Activated CD4-positive, alpha-beta T cell treated with anti-CD3 and anti-CD28 coated beads, Interleukin-2, amount 10 ng/mL, durations not matched to agents 24 days and 14 days (primary cell): Measurements from ENCODE around the gene NTF4. TPM values are rescaled to one million over a fixed set of nuclear protein-coding genes. Genes with fewer than 3 reads are reported as not detected.
A peak's percentile ranks its signal among the peaks of the same experiment; 100 is the strongest.
"Not testable (repeated sequence)": the region's sequence is repeated elsewhere in the genome, so short reads cannot be mapped to it uniquely, and the experiment has no call there.

Experiments
- DNase-seq: peaks from one replicate; pipeline ENCODE4 v3.0.0; 2022
- H3K27ac Mint-ChIP-seq: one replicate; pipeline ENCODE4 v1.8.0; 2022; ENCODE audit warnings: mild to moderate bottlenecking, mixed read lengths
- H3K27me3 Mint-ChIP-seq: one replicate; pipeline ENCODE4 v1.8.0; 2022; ENCODE audit warnings: mixed read lengths
- H3K36me3 Mint-ChIP-seq: one replicate; pipeline ENCODE4 v1.8.0; 2022; ENCODE audit warnings: low read depth, mild to moderate bottlenecking, mixed read lengths
- H3K4me1 Mint-ChIP-seq: one replicate; pipeline ENCODE4 v1.8.0; 2021; ENCODE audit warnings: mixed read lengths
- H3K4me3 Mint-ChIP-seq: one replicate; pipeline ENCODE4 v1.8.0; 2022; ENCODE audit warnings: mild to moderate bottlenecking, moderate library complexity, mixed read lengths
- H3K9me3 Mint-ChIP-seq: one replicate; pipeline ENCODE4 v1.8.0; 2021; ENCODE audit warnings: mixed read lengths
- intact Hi-C: fragments of 100-400 bp; cut with micrococcal nuclease; formaldehyde crosslinking; loops from one replicate; pipeline ENCODE4 v1.15.1; 2023
- total RNA-seq: library from RNA; stranded (reverse); gene quantifications from 2 replicates; pipeline ENCODE4 v1.2.3, GENCODE V29; 2022

NTF4 gene
- total RNA-seq, 1 donor from 2014 or later, result not detected

DNA sequence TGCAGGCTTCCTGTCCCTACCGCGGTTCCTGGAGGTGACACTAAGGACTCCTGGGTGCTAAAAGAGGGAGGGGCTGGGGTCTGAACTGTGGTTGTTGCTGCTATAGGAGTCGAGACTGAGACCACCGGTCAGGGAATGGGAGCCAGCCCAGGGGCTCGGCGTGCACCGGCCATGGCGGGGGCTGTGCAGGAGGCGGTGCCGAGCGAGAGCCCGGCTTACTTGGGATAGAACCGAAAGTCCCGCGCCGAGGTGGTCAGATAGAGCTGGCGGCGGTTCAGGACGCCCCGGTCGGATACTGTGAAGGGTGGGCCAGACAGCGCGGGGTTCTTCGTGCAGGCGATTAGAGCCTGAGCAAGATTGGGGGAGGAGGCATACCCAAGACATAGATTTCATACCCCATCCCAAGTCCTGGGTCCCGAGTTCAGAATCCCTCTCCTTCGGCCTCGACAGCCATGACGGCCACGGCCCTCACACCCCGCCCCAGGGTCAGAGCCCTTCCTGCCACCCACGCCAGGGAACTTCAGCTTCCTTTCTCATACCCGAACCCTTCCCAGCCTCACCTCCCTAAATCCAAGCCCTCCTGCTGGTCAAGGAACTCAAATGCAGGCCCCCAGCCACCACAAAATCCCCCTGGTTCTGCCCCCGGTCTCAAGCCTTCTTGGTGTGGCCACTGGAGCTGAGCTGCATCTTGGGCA is 7.6 kb downstream of the NTF4 start:
- Mint-ChIP-seq H3K27me3 (peaks cover 53% of the 10 kb centered on the region), H3K4me1 (peaks cover 12% of the 10 kb centered on the region), H3K4me3 (peak overlapping the region; percentile 84)
- intact Hi-C loops, H3K27ac Mint-ChIP-seq, H3K9me3 Mint-ChIP-seq, H3K36me3 Mint-ChIP-seq: not testable (repeated sequence)
- DNase-seq, result peak; percentile 65

DNA sequence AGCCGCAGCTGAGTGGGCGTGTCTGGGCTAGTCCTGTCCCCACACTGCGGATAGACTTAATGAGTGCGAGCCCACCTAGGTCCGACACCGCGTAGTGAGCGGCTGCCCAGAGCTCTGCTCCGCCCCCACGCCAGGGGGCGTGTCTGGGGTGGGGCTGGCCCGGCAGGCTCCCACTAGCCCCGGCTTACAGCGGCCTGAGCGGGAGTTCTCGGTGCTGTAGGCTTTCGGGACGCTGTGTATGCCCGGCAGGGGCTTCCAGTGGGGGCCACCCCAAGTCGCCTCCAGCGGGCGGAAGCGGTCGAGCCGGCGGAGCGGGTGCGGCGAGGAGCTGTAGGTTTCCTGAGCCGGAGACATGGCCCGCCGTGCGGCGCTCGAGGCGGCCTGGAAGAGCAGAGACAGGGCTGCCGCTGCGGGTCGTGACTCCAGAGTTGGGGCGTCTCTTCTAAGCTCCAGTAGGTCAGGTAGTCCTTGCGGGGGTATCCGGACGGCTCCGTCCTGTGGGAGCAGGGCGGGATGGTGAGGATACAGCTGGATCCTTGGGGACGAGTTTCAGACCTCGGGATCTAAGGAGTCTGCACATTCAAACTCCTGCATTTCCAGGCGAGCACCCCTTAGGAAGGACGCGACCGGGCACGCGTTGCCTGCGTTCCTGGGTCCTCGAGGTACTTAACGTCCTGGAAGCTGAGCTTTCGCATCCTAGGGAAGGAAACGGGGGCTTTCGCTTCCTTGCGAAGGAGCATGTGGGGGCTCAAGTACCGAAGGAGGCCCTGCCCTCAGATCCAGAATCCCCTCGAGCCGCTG is 8.3 kb downstream of the NTF4 start:
- H3K36me3 Mint-ChIP-seq, result peaks cover 3% of the 10 kb centered on the region
- peaks cover 49% of the 10 kb centered on the region for H3K27me3 Mint-ChIP-seq
- H3K9me3 Mint-ChIP-seq, result no peaks in the 10 kb centered on the region
- DNase-seq, result peak; percentile 90
- H3K27ac Mint-ChIP-seq, result no peak overlapping the region
- peak overlapping the region; percentile 84 for H3K4me3 Mint-ChIP-seq
- peaks cover 12% of the 10 kb centered on the region for H3K4me1 Mint-ChIP-seq
- intact Hi-C loops, result no loop called here

DNA sequence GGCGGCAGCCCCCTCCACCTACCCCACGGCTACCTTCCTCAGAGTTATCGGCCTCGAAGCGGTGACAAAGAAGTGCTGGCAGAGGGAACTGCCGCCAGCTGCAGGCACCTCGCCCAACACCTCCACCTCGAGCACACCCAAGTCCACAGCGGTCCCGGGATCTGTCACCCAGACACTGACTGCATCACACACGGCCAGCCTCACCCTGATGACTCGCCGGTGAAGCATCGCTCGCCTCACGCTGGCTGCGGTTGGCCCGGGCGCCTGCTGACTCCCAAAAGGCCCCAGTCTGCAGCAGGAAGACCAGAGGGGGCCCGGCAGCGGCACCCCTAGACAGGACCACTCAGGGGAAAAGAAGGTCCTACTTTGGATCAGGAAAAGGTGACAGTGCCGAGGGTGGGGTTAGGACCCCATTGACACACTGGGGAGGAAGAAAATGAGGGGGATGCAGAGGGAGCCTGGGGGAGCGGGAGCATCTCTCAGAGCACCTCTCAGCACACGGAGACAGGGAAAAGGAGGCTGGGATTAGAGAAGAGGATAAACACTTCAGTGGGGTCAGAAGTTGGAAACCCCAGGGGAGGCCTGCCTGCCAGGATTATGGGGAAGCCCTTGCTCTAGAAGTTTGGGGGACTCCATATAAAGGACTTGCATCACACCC is 14.1 kb downstream of the NTF4 start:
- H3K9me3 Mint-ChIP-seq, H3K4me1 Mint-ChIP-seq, intact Hi-C loops, H3K36me3 Mint-ChIP-seq, H3K27ac Mint-ChIP-seq, H3K27me3 Mint-ChIP-seq, DNase-seq, H3K4me3 Mint-ChIP-seq: not testable (repeated sequence)

DNA sequence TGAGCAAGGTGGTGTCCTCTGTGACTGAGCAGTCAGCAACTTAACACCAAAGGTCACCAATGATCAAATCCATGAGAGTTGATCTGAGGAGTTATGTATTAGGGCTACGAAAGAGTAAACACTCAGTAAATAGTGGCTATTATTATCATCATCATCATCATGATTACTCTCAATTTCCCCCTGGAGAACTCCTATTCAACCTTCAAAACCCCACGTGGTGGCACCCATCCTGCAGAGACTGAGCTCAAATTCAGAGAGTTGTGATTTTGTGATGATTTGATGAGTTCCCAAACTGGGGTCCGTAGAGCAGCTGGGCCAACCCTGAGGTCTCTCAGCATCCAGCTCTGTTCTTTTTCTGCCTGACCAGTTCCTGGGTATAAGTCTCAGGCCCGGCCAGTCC is 14.8 kb downstream of the NTF4 start:
- intact Hi-C loops, result not testable (repeated sequence)

DNA sequence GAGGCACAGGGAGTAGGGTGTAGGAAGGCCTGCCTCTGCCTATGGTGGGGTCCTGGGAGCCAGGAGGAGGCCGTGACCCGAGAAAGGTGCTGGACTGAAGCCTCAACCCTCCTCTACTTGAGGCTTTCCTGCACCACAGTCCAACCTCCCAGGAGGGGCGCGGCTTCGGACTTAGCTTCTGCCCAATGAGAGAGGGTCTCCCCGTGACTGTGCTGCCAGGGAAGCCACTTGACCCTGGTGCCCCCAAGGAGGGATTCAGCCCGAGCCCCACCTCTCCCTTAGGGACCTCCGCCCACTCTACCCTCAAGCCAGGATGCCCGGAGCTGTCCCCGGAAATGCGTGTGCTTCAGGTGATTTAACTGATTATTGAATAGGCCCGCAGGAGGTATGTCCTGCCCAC is 15.6 kb downstream of the NTF4 start, which contains the start of gene CGB8:
Gene CGB8, minus strand, starts transcription at position 101 of the 400 bp plus-strand sequence. CDS start 372 bp downstream, outside the sequence.
- H3K27ac Mint-ChIP-seq, H3K4me3 Mint-ChIP-seq, H3K4me1 Mint-ChIP-seq, DNase-seq, H3K27me3 Mint-ChIP-seq, H3K36me3 Mint-ChIP-seq, H3K9me3 Mint-ChIP-seq, intact Hi-C loops: not testable (repeated sequence)

More for the DNA sequence above, 14.8 kb downstream of the NTF4 start:
- H3K4me1 Mint-ChIP-seq, H3K4me3 Mint-ChIP-seq, DNase-seq, H3K9me3 Mint-ChIP-seq, H3K27ac Mint-ChIP-seq, H3K36me3 Mint-ChIP-seq, H3K27me3 Mint-ChIP-seq: not testable (repeated sequence)

DNA sequence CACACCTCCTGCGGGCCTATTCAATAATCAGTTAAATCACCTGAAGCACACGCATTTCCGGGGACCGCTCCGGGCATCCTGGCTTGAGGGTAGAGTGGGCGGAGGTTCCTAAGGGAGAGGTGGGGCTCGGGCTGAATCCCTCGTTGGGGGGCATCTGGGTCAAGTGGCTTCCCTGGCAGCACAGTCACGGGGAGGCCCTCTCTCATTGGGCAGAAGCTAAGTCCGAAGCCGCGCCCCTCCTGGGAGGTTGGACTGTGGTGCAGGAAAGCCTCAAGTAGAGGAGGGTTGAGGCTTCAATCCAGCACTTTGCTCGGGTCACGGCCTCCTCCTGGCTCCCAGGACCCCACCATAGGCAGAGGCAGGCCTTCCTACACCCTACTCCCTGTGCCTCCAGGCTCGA is 21.1 kb downstream of the NTF4 start, which contains the start of gene CGB5:
Gene CGB5, plus strand, starts transcription at position 301 of the 400 bp plus-strand sequence. CDS start 362 bp downstream, outside the sequence.
- H3K4me3 Mint-ChIP-seq, H3K4me1 Mint-ChIP-seq, intact Hi-C loops, H3K9me3 Mint-ChIP-seq, DNase-seq, H3K27ac Mint-ChIP-seq, H3K36me3 Mint-ChIP-seq, H3K27me3 Mint-ChIP-seq: not testable (repeated sequence)

DNA sequence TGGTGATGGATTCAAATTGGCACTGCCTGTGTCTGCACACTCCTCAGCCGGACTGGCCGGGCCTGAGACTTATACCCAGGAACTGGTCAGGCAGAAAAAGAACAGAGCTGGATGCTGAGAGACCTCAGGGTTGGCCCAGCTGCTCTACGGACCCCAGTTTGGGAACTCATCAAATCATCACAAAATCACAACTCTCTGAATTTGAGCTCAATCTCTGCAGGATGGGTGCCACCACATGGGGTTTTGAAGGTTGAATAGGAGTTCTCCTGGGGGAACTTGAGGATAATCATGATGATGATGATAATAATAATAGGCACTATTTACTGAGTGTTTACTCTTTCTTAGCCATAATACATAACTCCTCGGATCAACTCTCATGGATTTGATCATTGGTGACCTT is 22.0 kb downstream of the NTF4 start:
- H3K9me3 Mint-ChIP-seq, intact Hi-C loops, H3K4me1 Mint-ChIP-seq, H3K36me3 Mint-ChIP-seq, DNase-seq, H3K27ac Mint-ChIP-seq, H3K4me3 Mint-ChIP-seq, H3K27me3 Mint-ChIP-seq: not testable (repeated sequence)

DNA sequence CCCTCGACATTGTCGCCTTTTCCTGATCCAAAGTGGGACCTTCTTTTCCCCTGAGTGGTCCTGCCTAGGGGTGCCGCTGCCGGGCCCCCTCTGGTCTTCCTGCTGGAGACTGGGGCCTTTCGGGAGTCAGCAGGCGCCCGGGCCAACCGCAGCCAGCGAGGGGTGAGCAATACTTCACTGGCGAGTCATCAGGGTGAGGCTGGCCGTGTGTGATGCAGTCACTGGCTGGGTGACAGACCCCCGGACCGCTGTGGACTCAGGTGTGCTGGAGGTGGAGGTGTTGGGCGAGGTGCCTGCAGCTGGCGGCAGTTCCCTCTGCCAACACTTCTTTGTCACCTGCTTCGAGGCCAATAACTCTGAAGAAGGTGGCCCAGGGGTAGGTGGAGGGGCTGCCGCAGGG is 22.4 kb downstream of the NTF4 start:
- Mint-ChIP-seq H3K27me3 (no peaks in the 10 kb centered on the region), H3K4me1 (no peaks in the 10 kb centered on the region), H3K36me3 (no peaks in the 10 kb centered on the region), H3K27ac (no peak overlapping the region), H3K4me3 (no peak overlapping the region), H3K9me3 (no peaks in the 10 kb centered on the region)
- DNase-seq, result no peak
- intact Hi-C loops, result no loop called here

DNA sequence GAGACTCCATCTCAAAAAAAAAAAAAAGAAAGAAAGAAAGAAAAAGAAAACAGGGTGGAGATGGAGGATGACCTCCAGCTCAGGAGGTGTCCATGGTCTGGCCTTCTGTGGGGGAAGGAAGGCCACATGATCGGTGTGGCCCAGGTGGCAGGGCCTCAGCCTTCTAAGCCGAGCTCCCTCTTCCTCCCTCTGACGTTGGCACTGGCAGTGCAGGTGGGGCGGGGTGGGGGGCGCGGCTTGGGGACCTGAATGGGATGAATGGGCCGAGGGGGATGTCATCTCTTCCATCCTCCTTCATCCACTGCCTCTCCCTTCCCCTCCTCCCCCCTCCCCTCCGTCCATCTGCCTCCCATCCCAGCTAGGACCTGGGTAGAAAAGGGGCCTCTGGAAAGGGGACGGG is 24.9 kb downstream of the NTF4 start:
- H3K4me3 Mint-ChIP-seq, H3K27ac Mint-ChIP-seq, intact Hi-C loops, H3K27me3 Mint-ChIP-seq, H3K4me1 Mint-ChIP-seq, H3K9me3 Mint-ChIP-seq, DNase-seq, H3K36me3 Mint-ChIP-seq: not testable (repeated sequence)

DNA sequence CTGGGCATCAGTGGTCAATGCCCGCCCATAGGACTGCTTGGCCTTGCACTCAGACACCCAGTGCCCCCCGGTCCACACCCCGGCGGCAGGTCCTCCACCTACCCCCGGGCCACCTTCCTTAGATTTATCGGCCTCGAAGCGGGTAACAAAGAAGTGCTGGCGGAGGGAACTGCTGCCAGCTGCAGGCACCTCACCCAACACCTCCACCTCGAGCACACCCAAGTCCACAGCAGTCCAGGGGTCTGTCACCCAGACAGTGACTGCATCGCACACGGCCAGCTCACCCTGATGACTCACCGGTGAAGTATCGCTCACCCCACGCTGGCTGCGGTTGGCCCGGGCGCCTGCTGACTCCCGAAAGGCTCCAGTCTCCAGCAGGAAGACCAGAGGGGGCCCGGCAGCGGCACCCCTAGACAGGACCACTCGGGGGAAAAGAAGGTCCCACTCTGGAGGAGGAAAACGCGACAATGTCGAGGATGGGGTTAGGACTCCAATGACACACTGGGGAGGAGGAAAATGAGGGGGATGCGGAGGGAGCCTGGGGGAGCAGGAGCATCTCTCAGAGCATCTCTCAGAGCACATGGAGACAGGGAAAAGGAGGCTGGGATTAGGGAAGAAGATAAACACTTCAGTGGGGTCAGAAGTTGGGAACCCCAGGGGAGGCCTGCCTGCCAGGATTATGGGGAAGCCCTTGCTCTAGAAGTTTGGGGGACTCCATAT is 25.9 kb downstream of the NTF4 start:
- H3K36me3 Mint-ChIP-seq, H3K9me3 Mint-ChIP-seq, H3K4me3 Mint-ChIP-seq, DNase-seq, H3K27ac Mint-ChIP-seq, H3K27me3 Mint-ChIP-seq, H3K4me1 Mint-ChIP-seq, intact Hi-C loops: not testable (repeated sequence)

DNA sequence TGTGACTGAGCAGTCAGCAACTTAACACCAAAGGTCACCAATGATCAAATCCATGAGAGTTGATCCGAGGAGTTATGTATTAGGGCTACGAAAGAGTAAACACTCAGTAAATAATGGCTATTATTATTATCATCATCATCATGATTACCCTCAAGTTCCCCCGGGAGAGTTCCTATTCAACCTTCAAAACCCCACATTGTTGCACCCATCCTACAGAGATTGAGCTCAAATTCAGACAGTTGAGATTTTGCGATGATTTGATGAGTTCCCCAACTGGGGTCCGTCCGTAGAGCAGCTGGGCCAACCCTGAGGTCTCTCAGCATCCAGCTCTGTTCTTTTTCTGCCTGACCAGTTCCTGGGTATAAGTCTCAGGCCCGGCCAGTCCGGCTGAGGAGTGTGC is 26.5 kb downstream of the NTF4 start:
- H3K4me1 Mint-ChIP-seq, H3K27me3 Mint-ChIP-seq, H3K9me3 Mint-ChIP-seq, H3K36me3 Mint-ChIP-seq, intact Hi-C loops, DNase-seq, H3K27ac Mint-ChIP-seq, H3K4me3 Mint-ChIP-seq: not testable (repeated sequence)

DNA sequence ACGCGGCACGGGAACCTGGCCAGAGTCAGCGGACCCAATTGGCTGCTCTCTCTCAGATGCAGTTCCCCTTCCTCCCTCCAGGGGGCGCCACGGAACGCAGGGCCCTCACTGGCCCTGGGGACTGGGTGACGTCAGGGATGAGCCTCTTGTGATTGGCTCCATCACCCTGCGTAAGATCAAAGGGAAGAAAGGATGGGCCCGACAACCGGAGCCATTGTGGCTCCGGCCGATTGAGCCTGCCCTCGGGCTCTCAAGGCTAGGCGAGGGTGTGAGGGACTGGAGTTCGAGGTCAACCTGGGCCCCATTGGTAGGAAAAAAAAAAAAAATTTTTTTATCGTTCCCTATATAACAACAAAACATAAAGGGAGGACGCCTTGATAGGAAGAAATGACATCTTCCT is 27.8 kb downstream of the NTF4 start, which contains the start of gene CGB1:
Gene CGB1, minus strand, starts transcription at position 81 of the 400 bp plus-strand sequence. CDS start 184 bp downstream, outside the sequence.
- H3K27me3 Mint-ChIP-seq, H3K36me3 Mint-ChIP-seq, H3K4me3 Mint-ChIP-seq, H3K4me1 Mint-ChIP-seq, H3K27ac Mint-ChIP-seq, H3K9me3 Mint-ChIP-seq, intact Hi-C loops: not testable (repeated sequence)
- DNase-seq, result peak; percentile 85

DNA sequence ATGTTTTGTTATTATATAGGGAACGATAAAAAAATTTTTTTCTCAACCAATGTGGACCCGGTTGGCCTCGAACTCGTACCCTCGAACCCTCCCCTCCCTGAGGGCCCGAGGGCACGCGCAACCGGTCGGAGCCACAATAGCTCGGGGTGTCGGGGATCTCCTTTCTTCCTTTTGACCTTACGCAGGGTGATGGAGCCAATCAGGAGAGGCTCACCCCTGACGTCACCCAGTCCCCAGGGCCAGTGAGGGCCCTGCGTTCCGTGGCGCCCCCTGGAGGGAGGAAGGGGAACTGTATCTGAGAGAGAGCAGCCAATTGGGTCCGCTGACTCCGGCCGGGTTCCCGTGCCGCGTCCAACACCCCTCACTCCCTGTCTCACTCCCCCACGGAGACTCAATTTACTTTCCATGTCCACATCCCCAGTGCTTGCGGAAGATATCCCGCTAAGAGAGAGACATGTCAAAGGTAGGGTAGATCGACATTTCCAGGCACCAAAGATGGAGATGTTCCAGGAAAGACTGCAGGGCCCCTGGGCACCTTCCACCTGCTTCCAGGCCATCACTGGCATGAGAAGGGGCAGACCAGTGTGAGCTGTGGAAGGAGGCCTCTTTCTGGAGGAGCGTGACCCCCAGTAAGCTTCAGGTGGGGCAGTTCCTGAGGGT is 32.8 kb downstream of the NTF4 start, which contains the start of gene CGB2:
Gene CGB2, plus strand, starts transcription at position 249 of the 660 bp plus-strand sequence. Its CDS starts 206 bp downstream, at position 455.
- intact Hi-C loops, result not testable (repeated sequence)

More for the DNA sequence above, 32.8 kb downstream of the NTF4 start, which contains the start of gene CGB2:
- not testable (repeated sequence) for H3K9me3 Mint-ChIP-seq, H3K27me3 Mint-ChIP-seq, H3K36me3 Mint-ChIP-seq, H3K4me1 Mint-ChIP-seq
- Mint-ChIP-seq H3K27ac (peak within 1 kb of the TSS; percentile 66), H3K4me3 (peak within 1 kb of the TSS; percentile 29)
- DNase-seq, result peak; percentile 89
